Right lobe of liver (tissue), 4 donors: ENCODE results near the gene SOX21.

Source experiments
- CTCF ChIP-seq, 4 donors: fragments of 200-600 bp in 3 of 4; fragments of 450-650 bp in 1 of 4; IDR thresholded peaks; one replicate each; pipeline versions ENCODE4 v1.5.1 to v1.8.0; 2016 to 2022; ENCODE audit warnings: antibody characterized with exemption in 4 of 4, mild to moderate bottlenecking in 2 of 4
- POLR2A ChIP-seq: fragments of 450-650 bp; IDR thresholded peaks from one replicate; pipeline ENCODE4 v1.6.1; 2017; ENCODE audit warnings: antibody characterized with exemption, mild to moderate bottlenecking
- donor health status: DM: no; HTN: no; CAD: no.
- donor health status: DM: no; HTN: no; CAD: no.
- donor health status: DM: no; HTN: yes; CAD: no.

GRCh38 chr13:94701313-94702180 is 10.8 kb downstream of the SOX21 start:
- TF ChIP-seq CTCF (IDR thresholded peaks at IDR 0.05) (no peak), POLR2A (no peak)
